Fibroblast of skin of left quadriceps (primary cell): ENCODE data around the gene ZBTB47.

Source experiments
- DNase-seq, 2 experiments: peaks; one replicate each; pipeline ENCODE4 v3.0.0-alpha.2; 2013; ENCODE audit warnings: low read depth in 2 of 2

ZBTB47 gene

GRCh38 chr3:42712688-42713372 lies 59.3 kb downstream of the ZBTB47 start:
- no peak for DNase-seq

DNA sequence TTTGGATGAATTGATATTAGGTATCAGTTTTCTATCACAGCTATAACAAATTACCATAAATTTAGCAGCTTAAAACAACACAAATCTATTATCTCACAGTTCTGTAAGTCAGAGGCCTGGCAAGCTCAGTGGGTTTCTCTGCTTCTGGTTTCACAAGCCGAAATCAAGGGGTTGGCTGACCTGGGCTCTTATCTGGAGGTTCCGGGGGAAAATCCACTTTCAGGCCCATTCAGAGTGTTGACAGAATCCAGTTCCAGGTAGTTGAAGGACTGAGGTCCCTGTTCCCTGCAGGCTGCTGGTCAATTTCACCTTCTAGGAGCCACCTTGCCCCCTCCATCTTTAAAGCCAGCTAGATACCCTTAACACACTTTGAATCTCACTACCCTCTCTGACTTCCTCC lies 60.2 kb downstream of the ZBTB47 start:
- no peak for DNase-seq

DNA sequence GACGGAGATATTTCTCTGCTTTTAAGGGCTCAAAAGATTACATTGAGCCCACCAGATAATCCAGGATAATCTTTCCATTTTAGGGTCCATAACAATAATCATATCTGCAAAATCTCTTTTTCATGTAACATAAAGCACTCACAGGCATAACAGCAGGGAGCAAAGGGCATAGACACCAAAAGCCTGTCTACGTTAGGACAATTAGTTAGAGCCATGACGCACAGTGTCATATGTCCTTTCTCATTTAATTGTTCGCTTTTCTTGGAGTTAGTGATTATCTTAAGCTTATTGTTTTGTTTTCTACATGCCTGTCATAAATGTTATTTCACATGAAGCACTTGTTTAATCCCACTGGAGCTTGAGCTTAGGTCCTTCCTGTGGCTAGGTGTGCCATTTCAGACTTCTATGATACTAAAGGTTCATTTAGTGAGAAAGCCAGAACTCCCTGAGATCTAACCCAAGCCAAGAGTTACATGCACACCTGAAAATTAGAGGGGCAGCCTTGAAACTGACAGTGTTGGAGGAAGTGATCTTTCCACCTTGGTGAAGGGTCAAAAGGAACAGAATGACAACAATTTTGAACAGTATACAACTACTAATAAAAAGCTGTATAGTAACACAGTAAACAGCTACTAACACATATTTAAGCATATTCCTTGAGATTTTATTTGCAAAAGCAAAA lies 60.8 kb downstream of the ZBTB47 start:
- DNase-seq: no peak
